Spleen (tissue), 7 donors: ENCODE measurements around the gene WNK2.

Experiments used
- CTCF ChIP-seq, 11 experiments: fragments of 200-600 bp in 7 of 11; fragments of 450-650 bp in 4 of 11; sonication (generic) in 4 of 11; IDR thresholded peaks in 8 of 11; conservative IDR thresholded peaks in 3 of 11; 1 replicate in 7 of 11; 2 replicates in 4 of 11; pipeline versions ENCODE4 v1.4.0 to v1.8.0; 2016 to 2021; ENCODE audit warnings: antibody characterized with exemption in 11 of 11, inconsistent platforms in 4 of 11, mild to moderate bottlenecking in 1 of 11
- POLR2A ChIP-seq, 3 donors: fragments of 450-650 bp; IDR thresholded peaks; one replicate each; pipeline ENCODE4 v1.5.1; 2017; ENCODE audit warnings: antibody characterized with exemption in 3 of 3, mild to moderate bottlenecking in 1 of 3
- donor health status: DM: no; HTN: no; CAD: no; lungs with moderate emphysema.
- donor health status: DM: no; HTN: no; CAD: no.
- donor health status: DM: no; HTN: no; CAD: no.

- no peak for TF ChIP-seq CTCF (IDR thresholded peaks at IDR 0.05 in 8 of 11, conservative IDR thresholded peaks at IDR 0.05 in 3 of 11)
- no peak for TF ChIP-seq POLR2A (IDR thresholded peaks at IDR 0.05)
Observed at GRCh38 chr9:93290495-93291434, 106.8 kb downstream of the WNK2 start.
